WTC11 (cell line): ENCODE measurements around the gene LMO2. TPM values are rescaled to one million over a fixed set of nuclear protein-coding genes. Genes with fewer than 3 reads are reported as not detected.

Experiments used
- ATAC-seq: fragments of 200-7000 bp; cut with Tn5 transposase; 2 replicates; pipeline ENCODE4 v1.10.0; 2021; ENCODE audit warnings: mild to moderate bottlenecking, moderate library complexity
- CTCF ChIA-PET: fragments of 300-600 bp; sonication (Branson Sonifier 250); formaldehyde crosslinking; loops from one replicate; lab custom pipeline; 2021; ENCODE audit warnings: antibody characterized with exemption; lab: Charles Lee
- POLR2A ChIA-PET: fragments of 350-600 bp; sonication (Branson Sonifier 250); formaldehyde crosslinking; loops from one replicate; lab custom pipeline; 2021; ENCODE audit warnings: antibody characterized with exemption; lab: Charles Lee
- DNase-seq: peaks from one replicate; pipeline ENCODE4 v3.0.0; 2021; ENCODE audit warnings: low spot score
- H3K27ac Mint-ChIP-seq: 2 replicates; pipeline ENCODE4 v1.8.0; 2021; ENCODE audit warnings: mixed read lengths
- H3K27me3 Mint-ChIP-seq: 2 replicates; pipeline ENCODE4 v1.8.0; 2021; ENCODE audit warnings: low read depth, mild to moderate bottlenecking, moderate library complexity, mixed read lengths
- H3K36me3 Mint-ChIP-seq: 2 replicates; pipeline ENCODE4 v1.8.0; 2021; ENCODE audit warnings: mixed read lengths
- H3K4me1 Mint-ChIP-seq: 2 replicates; pipeline ENCODE4 v1.8.0; 2022; ENCODE audit warnings: mixed read lengths
- H3K4me3 Mint-ChIP-seq: 2 replicates; pipeline ENCODE4 v1.8.0; 2021; ENCODE audit warnings: mild to moderate bottlenecking, moderate library complexity, mixed read lengths
- H3K9me3 Mint-ChIP-seq: 2 replicates; pipeline ENCODE4 v1.8.0; 2021; ENCODE audit warnings: mixed read lengths
- CREB1 ChIP-seq: sonication (generic); formaldehyde crosslinking; IDR thresholded peaks from 2 replicates; pipeline ENCODE4 v1.8.0; 2023; ENCODE audit warnings: mild to moderate bottlenecking, missing genetic modification reagents
- FOXJ3 ChIP-seq: sonication (generic); formaldehyde crosslinking; IDR thresholded peaks from 2 replicates; pipeline ENCODE4 v1.9.0; 2021; ENCODE audit warnings: missing genetic modification reagents, mild to moderate bottlenecking, borderline replicate concordance
- FOXP1 ChIP-seq: sonication (generic); formaldehyde crosslinking; IDR thresholded peaks from 2 replicates; pipeline ENCODE4 v1.8.0; 2022; ENCODE audit warnings: missing genetic modification reagents, mild to moderate bottlenecking, moderate library complexity, borderline replicate concordance
- GABPB1 ChIP-seq: sonication (generic); formaldehyde crosslinking; IDR thresholded peaks from 2 replicates; pipeline ENCODE4 v1.8.1; 2023; ENCODE audit warnings: mild to moderate bottlenecking, missing genetic modification reagents
- IRF1 ChIP-seq: sonication (generic); formaldehyde crosslinking; IDR thresholded peaks from 2 replicates; pipeline ENCODE4 v1.8.0; 2023; ENCODE audit warnings: missing genetic modification reagents
- IRF2 ChIP-seq: sonication (generic); formaldehyde crosslinking; IDR thresholded peaks from 2 replicates; pipeline ENCODE4 v1.8.0; 2022; ENCODE audit warnings: low read depth, missing genetic modification reagents, borderline replicate concordance
- MXD4 ChIP-seq: fragments of 250-450 bp; sonication (Bioruptor Pico); IDR thresholded peaks from 2 replicates; pipeline ENCODE4 v1.8.0; 2021; ENCODE audit warnings: mild to moderate bottlenecking, moderate library complexity, borderline replicate concordance
- NFE2L1 ChIP-seq: sonication (generic); formaldehyde crosslinking; IDR thresholded peaks from 2 replicates; pipeline ENCODE4 v1.8.1; 2023; ENCODE audit warnings: missing genetic modification reagents
- PRDM15 ChIP-seq: sonication (generic); formaldehyde crosslinking; IDR thresholded peaks from 2 replicates; pipeline ENCODE4 v1.8.0; 2022; ENCODE audit warnings: missing genetic modification reagents
- PREB ChIP-seq: sonication (generic); formaldehyde crosslinking; IDR thresholded peaks from 2 replicates; pipeline ENCODE4 v1.8.1; 2022; ENCODE audit warnings: mild to moderate bottlenecking, missing genetic modification reagents, moderate library complexity, borderline replicate concordance
- PRRX2 ChIP-seq: fragments of 250-450 bp; sonication (Bioruptor Pico); IDR thresholded peaks from 2 replicates; pipeline ENCODE4 v1.8.0; 2021; ENCODE audit warnings: mild to moderate bottlenecking
- SOX15 ChIP-seq: fragments of 250-450 bp; sonication (Bioruptor Pico); IDR thresholded peaks from 2 replicates; pipeline ENCODE4 v1.9.0; 2021; ENCODE audit warnings: mild to moderate bottlenecking
- SP1 ChIP-seq: sonication (generic); formaldehyde crosslinking; conservative IDR thresholded peaks from 2 replicates; pipeline ENCODE4 v1.8.1; 2022; ENCODE audit warnings: missing genetic modification reagents
- TEAD4 ChIP-seq: sonication (generic); formaldehyde crosslinking; IDR thresholded peaks from 2 replicates; pipeline ENCODE4 v1.8.0; 2022; ENCODE audit warnings: mild to moderate bottlenecking, missing genetic modification reagents
- ZNF317 ChIP-seq: sonication (generic); formaldehyde crosslinking; IDR thresholded peaks from 2 replicates; pipeline ENCODE4 v1.8.1; 2023; ENCODE audit warnings: low read depth, mild to moderate bottlenecking, moderate library complexity, missing genetic modification reagents, borderline replicate concordance
- ZNF423 ChIP-seq: fragments of 250-450 bp; sonication (Bioruptor Pico); IDR thresholded peaks from 2 replicates; pipeline ENCODE4 v2.1.2; 2022; ENCODE audit warnings: mild to moderate bottlenecking, moderate library complexity
- ZNF532 ChIP-seq: fragments of 250-450 bp; sonication (Bioruptor Pico); IDR thresholded peaks from 2 replicates; pipeline ENCODE4 v1.9.0; 2021; ENCODE audit warnings: mild to moderate bottlenecking, borderline replicate concordance
- total RNA-seq: library from RNA; stranded (reverse); gene quantifications from 3 replicates; pipeline ENCODE4 v1.2.3, GENCODE V29; 2021
- TF ChIP-seq, protein P1 (sequence below): sonication (generic); formaldehyde crosslinking; IDR thresholded peaks from 2 replicates; pipeline ENCODE4 v1.8.1; 2022; ENCODE audit warnings: low read depth, missing genetic modification reagents, borderline replicate concordance
- TF ChIP-seq, protein P2 (sequence below): sonication (generic); formaldehyde crosslinking; IDR thresholded peaks from 2 replicates; pipeline ENCODE4 v1.8.0; 2022; ENCODE audit warnings: mild to moderate bottlenecking, missing genetic modification reagents

The LMO2 gene
- total RNA-seq, 1 experiment from 2014 or later: 3.4 TPM

GRCh38 chr11:33879375-33879774, 12.5 kb downstream of the LMO2 start:
- ChIA-PET POLR2A (no interaction called here), CTCF (no interaction called here)
- DNase-seq: no peak
- H3K27ac Mint-ChIP-seq: no peak overlapping the region
- no peaks in the 10 kb centered on the region for H3K36me3 Mint-ChIP-seq
- no peak for ATAC-seq
- no peaks in the 10 kb centered on the region for H3K9me3 Mint-ChIP-seq
- TF ChIP-seq FOXP1 (CRISPR knock-in tag) (no peak), PRDM15 (no peak), IRF1 (no peak), TEAD4 (CRISPR knock-in tag) (no peak), NFE2L1 (CRISPR knock-in tag) (no peak), SOX15 (CRISPR knock-in tag) (no peak)
- TF ChIP-seq, protein P1, sequence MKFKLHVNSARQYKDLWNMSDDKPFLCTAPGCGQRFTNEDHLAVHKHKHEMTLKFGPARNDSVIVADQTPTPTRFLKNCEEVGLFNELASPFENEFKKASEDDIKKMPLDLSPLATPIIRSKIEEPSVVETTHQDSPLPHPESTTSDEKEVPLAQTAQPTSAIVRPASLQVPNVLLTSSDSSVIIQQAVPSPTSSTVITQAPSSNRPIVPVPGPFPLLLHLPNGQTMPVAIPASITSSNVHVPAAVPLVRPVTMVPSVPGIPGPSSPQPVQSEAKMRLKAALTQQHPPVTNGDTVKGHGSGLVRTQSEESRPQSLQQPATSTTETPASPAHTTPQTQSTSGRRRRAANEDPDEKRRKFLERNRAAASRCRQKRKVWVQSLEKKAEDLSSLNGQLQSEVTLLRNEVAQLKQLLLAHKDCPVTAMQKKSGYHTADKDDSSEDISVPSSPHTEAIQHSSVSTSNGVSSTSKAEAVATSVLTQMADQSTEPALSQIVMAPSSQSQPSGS (CRISPR knock-in tag): no peak
- TF ChIP-seq, protein P2, sequence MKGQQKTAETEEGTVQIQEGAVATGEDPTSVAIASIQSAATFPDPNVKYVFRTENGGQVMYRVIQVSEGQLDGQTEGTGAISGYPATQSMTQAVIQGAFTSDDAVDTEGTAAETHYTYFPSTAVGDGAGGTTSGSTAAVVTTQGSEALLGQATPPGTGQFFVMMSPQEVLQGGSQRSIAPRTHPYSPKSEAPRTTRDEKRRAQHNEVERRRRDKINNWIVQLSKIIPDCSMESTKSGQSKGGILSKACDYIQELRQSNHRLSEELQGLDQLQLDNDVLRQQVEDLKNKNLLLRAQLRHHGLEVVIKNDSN (CRISPR knock-in tag): no peak
- no peaks in the 10 kb centered on the region for H3K4me1 Mint-ChIP-seq
- no peak overlapping the region for H3K4me3 Mint-ChIP-seq
- H3K27me3 Mint-ChIP-seq: peaks cover 13% of the 10 kb centered on the region

DNA sequence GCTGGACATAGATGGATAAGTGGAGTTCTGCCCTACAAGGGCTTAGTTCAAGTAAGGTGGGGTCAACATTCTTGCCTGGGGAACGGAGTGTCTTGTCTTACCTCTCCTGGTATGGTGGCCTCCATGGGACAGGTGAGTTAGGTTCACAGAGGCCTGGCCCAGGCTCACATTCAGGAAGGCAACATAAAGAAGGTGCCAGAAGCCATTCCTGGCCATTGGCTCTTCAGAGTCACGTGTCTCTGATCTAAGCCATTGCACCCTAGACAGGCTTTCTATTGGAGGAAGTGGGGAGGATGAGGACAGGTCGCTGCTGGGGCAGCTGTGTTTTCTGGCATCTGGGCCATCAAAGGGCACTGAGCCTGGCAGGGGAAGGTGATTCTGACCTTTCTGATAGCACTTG, 14.8 kb downstream of the LMO2 start:
- Mint-ChIP-seq H3K4me3 (no peak overlapping the region), H3K4me1 (peaks cover 7% of the 10 kb centered on the region; the same call in 1 of the 2 replicates), H3K9me3 (no peaks in the 10 kb centered on the region), H3K27ac (no peak overlapping the region), H3K36me3 (no peaks in the 10 kb centered on the region), H3K27me3 (peaks cover 25% of the 10 kb centered on the region)
- TF ChIP-seq PREB (CRISPR knock-in tag) (no peak), MXD4 (CRISPR knock-in tag) (no peak), ZNF317 (CRISPR knock-in tag) (no peak), GABPB1 (CRISPR knock-in tag) (no peak), SP1 (CRISPR knock-in tag) (no peak), PRRX2 (CRISPR knock-in tag) (no peak), IRF2 (CRISPR knock-in tag) (no peak), FOXJ3 (CRISPR knock-in tag) (no peak), CREB1 (CRISPR knock-in tag) (no peak), ZNF423 (CRISPR knock-in tag) (no peak), TEAD4 (CRISPR knock-in tag) (no peak), ZNF532 (CRISPR knock-in tag) (no peak)
- TF ChIP-seq, protein P1 (CRISPR knock-in tag): no peak
- TF ChIP-seq, protein P2 (CRISPR knock-in tag): no peak
- ChIA-PET CTCF (no interaction called here), POLR2A (interaction anchor here (0.7 kb wide), 1 partner anchor 141 kb away, joined by 3 read pairs; no protein-coding TSS in a partner anchor)
- DNase-seq (no peak), ATAC-seq (no peak)
